NCI-H526 (cell line): ENCODE results near the gene RARS2.

ENCODE experiments used
- DNase-seq, 2 experiments: peaks; one replicate each; lab custom pipeline; 2025; lab: John Stamatoyannopoulos, UW

Gene RARS2

DNA sequence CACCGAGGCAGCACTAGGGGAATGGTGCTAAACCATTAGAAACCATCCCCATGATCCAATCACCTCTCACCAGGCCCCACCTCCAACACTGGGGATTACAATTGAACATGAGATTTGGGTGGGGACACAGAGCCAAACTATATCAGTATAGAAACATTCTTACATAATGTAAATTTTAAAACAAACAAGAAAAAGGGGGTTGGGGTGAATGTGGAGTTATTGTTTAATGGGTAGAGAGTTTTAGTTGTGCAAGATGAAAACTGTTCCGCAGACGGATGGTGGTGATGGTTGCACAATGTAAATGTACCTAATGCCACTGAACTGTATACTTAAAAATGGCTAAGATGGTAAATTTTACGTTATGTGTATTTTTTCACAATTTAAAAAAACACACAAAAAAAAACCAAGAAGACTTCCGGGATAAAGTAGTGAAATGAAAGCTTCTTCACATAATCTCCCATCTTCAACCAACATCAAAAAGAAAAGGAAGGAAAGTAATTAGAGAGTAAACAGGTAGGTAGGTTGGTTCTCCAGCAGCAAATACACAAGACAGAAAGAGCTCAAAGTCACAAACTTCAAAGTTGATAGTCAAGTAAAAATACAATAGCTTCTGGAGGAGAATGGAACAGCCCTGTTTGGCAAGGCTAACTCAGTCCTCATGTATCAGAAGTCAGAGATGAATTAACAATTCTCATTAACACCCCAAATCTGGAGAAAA lies 16.3 kb downstream of the RARS2 start:
- no peak for DNase-seq

DNA sequence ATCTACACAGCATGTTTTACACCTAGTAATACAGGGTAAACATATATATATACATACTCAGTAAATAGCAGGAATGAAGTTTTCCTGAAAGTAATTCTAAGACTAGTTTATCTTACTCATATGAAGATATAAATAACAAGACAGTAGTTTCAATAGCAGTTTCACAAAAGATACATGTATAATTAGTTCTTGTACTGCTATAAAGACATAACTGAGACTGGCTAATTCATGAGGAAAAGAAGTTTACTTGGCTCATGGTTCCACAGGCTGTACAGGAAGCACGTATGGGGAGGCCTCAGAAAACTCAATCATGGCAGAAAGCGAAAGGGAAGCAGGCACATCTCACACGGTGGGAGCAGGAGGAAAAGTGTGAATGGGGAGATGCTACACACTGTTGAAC lies 16.9 kb downstream of the RARS2 start:
- DNase-seq = no peak

DNA sequence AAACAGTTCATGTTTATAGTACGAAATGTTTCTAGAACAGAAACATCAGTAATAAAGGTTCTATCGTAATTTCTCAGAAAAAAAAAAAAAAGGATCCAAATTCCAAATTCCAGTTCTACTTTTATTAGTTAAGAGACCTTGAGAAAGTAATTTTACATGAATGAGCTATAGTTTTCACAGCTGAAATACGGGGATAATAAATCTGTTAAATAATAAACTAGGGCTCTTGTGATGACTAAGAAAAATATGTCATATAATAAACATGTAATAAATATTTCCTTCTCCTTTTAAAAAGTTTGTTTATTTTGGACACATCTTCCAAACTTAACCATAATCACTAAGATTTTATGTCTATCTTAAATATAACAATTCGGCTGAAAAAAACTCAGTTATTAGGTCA lies 17.8 kb downstream of the RARS2 start:
- DNase-seq = no peak

DNA sequence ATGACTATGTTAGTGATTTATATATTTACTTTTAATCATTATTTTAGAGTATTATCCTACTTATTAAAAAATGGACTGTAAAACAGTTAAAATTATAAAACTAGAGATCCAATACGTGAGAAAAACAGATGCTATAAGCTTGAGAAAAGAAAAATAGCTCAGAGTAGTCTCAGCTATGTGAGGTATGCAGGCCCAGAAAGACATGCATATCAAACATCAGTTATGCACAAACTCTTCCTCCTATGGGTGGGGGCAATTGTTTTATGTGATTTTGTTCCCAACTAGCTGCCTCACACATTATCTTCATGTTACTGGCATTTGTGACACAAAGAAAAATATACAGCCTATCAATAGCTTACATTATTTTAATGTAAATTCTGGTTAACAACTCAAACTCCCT lies 28.8 kb downstream of the RARS2 start:
- no peak for DNase-seq

DNA sequence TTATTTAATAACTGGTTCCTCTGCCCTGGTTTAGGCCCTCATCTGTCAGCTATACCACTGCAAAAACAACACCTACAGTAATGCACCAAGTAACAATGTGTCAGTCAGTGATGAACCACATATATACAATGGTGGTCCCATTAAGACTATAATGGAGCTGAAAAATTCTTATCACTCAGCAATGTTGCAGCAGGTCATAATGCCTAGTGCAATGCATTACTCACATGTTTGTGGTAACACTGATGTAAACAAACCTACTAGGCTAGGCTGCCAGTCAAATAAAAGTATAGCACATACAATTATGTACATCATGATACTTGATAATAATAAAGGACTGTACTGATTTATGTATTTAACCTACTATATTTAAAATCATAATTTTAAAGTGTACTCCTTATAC lies 31.3 kb downstream of the RARS2 start:
- no peak for DNase-seq

DNA sequence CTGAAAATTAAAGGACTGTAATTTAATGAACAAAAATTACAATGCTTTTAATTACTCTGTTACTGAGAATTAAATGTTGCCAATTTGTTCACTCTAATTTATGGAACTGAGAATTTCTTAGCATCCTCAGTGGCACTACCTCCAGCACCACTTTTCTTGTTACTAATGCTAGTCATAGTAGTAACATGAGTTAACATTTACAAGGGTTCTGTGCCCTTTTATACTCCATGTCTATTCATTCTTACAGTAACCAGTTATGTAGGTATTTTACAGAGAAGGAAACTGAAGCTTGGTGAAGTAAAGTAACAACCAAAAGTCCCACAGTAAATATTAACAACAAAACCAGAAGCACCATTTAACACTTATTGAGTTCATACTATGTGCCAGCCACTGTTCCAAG lies 34.3 kb downstream of the RARS2 start:
- no peak for DNase-seq

DNA sequence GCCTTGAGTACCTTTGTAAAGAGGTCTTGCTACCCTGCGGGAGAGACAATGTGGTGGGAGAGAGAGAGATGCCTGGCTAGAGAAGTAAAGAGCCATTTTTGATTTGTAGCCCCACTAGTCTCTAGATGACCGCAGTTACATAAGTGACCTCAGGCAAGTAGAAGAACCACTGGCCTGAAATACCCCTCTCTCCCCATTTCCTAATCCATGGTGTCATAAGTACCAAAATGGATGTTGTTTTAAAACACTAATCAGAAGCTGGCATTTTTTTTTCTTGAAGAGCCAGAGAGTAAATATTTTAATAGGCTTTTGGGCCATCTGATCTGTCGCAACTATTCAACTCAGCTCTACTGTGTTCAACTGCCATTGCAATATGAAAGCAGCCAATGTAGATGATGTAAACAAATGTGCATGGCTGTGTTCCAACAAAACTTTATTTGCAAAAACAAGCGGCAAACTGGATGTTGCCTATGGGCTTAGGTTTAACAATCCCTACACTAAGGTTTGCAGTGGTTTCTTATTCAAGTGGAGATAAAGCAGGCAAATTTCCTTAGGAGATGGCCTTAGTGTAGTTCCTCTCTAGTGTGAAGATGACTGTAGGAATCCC lies 36.5 kb downstream of the RARS2 start:
- DNase-seq = no peak

DNA sequence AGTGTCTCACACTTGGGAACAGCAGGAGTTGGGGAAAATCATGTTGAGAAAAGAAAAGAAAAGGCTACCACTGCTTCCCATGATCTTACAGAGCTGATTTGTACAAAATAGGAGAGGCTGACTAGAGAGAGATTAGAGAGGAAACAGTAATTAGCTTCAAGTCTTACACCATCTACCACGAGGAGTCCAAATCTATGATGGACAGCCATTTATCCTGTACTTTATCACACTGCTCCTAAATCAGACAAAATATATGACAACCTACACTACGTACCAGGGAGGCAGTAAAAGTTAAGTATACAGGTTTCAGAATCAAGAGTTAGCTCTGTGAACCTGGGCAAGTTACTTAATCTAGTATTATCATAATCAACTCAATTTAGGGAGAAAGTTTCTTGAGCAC lies 38.0 kb downstream of the RARS2 start:
- DNase-seq = no peak

DNA sequence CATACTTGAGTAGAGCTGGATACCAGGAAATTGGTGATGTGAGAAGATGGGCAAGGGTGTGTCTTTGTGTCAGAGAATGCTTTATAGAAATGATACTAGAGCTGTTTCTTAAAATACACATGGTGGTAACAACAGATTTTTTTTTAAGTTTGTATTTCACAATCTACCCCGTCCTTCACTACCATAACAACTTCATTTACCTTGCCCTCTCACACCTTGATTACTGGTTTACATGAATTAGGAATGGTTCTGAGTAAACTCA lies 45.4 kb downstream of the RARS2 start:
- DNase-seq = no peak

DNA sequence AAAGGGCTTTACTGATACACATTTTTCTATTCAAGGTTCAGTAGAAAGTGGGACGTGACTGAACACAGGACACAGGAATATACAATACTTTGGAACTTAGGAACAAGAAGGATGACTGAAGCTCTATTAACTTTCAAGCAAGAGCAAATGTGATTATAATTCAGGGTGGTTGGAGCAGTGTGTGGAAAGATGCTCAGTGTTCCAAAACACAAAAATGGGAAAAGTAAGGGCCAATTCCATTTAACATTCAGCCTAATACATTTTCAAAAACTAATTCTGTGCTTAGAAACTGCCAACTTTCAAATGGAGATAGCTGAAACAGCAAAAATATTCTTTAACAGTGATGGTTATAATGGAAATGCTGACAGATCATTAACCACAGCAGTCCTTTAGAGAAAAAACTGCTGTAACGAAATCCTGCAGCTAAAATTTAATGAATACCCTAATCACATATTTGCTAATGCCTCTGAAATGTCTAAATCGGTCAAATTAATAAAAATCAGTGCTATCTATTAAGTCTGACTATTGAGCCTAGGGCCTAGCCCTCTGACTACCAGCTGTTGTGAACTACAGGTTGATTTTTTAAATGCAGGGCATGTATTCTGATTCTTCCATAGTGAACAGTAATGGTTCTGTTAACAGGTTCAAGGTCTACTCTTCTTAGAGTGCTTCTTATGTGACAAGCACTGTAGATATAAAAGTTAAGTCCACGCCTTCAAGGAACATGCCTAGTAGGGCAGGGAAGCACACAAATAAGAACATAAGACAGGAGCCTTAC lies 45.9 kb downstream of the RARS2 start:
- no peak for DNase-seq

DNA sequence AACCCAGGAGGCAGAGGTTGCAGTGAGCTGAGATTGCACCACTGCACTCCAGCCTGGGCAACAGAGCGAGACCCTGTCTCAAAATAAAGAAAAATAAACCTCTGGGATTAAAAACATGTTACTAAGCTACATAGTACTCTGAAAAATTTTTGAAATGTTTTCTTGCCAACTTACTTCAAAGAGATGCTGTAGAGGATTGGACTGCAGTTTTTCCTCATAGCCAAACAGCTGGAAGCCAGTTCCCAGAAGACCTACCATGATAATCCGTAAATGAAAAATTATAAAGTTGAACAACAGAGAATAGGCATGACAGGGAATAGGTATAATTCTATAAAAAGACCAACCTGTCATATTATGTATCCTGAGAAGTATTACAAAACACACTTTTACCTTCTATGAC lies 48.0 kb downstream of the RARS2 start:
- DNase-seq = no peak

DNA sequence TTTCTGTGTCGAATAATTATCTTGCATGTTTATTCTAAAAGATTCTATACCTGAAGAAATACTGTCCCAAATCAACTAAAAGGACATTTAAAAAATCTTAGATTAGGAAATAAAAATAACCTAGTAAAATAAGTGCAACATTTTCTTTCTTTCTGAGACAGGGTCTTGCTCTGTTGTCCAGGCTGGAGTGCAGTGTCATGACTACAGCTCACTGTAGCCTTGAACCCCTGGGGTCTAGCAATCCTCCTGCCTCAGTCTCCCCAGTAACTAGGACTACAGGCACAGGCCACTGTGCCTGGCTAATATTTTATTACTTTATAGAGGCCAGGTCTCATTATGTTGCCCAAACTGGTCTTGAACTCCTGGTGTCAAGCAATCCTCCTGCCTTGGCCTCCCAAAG lies 48.7 kb downstream of the RARS2 start:
- DNase-seq = no peak

DNA sequence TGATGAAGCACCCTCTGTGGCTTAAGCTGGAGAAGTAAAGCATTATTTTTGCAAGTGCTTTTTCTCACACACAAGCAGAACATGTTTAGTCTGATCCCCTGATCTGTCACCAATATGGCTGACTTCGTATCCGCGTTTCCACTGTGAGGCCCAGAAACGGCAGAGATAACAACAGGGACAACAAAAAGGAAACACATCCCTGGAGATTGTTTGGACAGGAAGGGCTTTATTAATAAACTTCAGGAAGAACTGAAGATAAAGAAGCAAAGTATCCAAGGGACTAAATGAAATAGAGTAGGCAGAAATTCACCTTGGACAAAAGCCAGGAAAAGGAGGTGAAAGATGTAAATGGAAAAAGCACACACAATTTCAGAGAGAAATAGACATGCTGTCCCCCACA lies 49.2 kb downstream of the RARS2 start:
- no peak for DNase-seq

DNA sequence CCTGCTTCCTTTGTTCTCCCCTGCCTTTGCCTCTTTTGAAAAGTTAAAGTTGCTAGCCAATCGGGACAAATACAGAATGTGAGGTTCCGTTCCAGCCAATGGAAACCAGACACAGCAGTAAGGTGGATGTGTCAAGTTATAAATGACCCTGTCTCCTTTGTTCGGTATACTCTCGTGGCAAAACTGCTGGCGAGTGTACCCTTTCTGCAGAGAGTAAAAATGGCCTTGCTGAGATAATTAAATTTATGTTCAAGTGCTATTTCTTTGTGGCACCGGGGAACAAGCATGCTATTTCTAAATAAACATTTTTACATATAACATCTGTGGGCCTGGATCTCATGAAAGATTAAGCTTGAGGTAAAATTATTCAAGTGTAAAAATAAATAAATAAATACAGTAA lies 50.2 kb downstream of the RARS2 start:
- DNase-seq = no peak

DNA sequence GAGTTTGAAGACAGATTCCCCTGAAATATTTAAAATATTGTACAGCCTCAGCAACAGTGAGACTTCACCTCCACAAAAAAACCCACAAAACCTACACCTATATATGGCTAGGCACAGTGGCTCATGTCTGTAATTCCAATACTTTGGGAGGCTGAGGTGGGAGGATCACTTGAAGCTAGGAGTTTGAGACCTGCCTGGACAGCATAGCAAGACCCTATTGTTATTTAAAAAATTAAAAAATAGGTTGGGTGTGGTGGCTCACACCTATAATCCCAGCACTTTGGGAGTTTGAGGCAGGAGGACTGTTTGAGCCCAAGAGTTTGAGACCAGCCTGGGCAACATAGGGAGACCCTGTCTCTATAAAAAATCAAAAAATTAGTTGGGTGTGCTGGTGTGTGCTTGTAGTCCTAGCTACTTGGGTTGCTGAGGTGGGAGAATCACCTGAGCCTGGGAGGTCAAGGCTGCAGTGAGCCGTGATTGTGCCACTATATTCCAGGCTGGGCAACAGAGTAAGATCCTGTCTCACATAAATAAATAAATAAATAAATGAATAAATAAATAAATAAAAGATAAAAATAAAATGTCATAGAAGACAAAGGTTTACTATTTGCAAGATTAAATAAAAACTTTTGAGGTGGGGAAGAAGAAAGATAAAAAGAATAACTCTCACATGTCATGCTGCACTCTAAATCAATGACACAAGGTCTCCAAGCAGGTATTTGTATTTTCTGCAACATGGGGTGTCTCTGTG lies 51.1 kb downstream of the RARS2 start:
- DNase-seq = no peak

DNA sequence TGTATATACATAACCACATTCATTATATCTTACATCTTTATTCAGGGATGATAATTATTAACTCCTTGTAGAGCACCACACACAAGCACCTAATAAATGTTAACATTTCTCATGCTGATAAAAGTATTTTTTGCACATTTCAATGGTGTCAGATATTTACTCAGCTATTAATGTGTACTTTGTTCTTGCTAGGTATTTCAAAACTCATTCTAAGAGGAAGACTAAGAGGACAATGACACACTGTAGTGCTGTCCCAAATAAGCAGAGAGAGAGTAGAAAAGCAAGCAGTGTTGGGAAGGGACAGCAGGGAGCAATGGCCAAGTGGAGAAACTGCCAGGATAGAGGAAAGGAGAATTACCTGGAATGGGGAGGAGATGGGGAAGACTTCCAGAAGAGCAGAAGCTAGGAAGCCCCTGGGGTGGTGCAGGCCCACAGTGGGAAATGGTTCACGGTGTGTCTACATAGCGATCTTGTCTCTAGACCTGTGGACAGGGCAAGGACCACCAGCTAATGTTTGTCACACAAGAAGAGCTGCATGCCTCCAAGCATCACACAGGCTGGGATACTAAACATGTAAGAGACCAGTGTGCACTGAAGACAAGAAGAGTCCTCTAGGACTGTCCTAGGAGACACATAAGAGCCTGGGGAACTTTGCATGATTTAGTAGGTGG lies 55.3 kb downstream of the RARS2 start:
- DNase-seq = no peak

DNA sequence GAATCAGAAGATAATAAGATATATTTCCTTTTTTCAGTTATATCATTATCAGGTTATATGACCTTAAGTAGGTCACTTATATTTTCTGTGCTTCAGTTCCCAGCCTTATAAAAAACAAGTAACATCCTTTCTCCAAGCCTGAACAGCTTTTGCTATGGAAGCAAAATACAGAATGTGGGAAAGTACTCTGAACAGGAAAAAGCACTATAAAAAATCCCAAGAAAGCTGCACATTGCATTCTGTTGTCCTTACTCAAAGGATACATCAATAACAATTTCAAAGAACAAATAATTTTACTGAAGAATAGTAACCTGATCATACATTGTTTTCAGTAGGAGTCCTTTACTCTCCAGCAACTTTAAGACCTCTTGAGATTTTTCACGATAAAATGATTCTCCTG lies 60.6 kb downstream of the RARS2 start:
- DNase-seq = no peak

DNA sequence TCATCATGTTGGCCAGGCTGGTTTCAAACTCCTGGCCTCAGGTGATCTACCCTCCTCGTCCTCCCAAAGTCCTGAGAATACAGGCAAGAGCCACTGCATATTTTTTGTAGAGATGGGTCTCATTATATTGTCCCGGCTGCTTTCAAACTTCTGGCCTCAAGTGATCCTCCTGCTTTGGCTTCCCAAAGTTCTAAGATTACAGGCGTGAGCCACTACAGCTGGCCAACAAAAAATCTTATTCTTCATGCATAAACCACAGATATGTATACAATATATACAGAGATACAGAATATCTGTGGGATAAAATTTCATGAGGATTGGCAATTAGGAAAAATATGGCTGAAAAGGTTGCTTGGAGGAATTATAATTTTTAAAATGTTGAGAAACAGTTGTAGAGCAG lies 67.1 kb downstream of the RARS2 start:
- DNase-seq = no peak

DNA sequence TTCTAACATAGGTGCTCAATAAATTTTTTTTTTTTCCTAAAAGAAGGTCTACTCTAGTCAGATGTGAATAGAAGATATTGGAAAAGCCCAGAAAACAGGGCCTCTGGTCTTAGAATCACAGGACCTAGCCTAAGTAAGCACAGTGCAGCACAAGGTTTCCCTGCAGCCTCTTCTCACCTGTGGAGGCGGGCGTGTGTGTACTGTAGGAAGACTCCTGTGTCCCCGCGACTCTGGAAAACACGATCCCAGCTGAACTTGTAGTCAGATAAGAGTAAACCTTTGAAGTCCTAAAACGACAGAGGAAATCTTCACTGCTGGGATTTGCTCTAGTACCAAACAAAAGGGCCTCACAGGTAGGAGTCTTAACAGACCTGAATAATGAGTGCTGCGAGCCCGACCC lies 71.3 kb downstream of the RARS2 start:
- no peak for DNase-seq

DNA sequence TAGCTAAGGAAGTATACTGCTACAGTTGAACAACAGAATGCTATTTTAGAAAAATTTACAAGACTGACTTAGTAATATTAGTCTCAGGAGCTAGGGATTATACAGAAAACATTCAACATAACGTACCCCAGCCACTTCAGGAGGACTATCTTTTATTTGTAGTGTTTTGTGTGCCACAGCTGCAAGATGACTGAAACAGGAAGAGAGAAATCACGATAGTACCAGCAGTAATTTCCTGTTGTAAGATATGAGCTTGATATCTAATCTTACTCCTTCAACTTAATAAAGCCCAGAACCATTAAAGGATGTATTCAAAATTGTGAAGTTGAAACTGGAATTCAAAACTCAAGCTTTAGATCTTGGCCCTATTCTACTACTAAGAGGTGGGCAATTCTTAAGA lies 75.0 kb downstream of the RARS2 start:
- DNase-seq = no peak

DNA sequence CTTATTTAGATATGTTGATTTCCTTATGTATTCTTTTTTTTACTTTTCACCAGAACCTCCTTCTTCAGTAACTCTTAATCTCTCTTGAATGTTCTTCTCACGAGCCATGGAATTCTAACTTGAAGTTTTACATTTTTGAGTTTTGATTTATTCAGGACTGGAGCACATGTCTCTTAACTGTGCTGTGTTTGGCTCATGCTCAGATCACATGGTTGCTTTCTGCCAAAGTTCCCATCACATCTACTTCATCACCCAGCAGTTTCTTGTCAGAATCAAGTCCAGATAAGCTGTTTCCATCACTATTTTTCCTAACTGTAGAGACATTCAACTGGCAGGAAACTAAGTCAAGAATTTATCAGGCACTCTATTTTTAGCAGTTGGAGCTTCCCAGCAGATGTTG lies 85.3 kb downstream of the RARS2 start:
- DNase-seq = no peak

DNA sequence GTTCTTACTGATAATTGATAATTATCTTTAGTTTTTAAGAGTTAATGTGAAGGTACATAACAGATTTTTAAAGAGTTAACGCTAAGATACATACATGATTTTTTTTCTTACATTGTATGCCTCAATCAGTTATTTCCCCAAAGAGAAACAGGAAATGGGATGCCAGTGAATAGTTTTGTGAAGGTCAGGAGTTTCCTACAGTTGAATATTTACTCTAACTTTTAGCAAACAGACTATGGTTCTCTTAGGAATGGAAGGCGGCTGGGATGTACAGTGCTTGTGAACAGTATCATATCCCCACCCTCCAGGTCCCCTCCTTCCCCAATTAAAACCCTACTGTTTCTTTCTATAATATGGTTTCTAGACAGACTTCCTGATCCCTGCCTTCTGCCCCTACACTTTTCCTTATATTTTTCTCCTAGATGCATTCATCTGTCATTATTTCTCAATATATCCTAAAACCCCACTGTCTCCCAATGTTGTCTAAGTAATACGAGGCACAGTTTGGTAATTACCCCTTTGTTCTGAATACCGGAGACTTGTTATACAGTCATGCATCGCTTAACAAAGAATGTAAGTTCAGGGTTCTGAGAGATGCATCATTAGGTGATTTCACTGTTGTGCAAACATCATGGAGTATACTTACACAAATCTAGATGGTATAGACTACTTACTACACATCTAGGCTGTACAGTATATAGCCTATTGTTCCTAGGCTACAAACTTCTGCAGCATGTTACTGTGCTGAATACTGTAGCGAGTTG lies 87.8 kb downstream of the RARS2 start:
- DNase-seq = no peak
